ENCODE data around the gene ZNF474. TPM values are rescaled to one million over a fixed set of nuclear protein-coding genes. Genes with fewer than 3 reads are reported as not detected.

Gene ZNF474
- total RNA-seq, 4 donors from 2014 or later, result 0.16 TPM; not detected in 3

GRCh38 chr5:122163121-122164069 is 34.0 kb downstream of the ZNF474 start:
- H3K4me1 ChIP-seq, result no peaks in the 10 kb centered on the region
- no peaks in the 10 kb centered on the region for H3K27me3 ChIP-seq
- in situ Hi-C loops (cut with MboI; ENCODE audit: low sequenced_read_pairs in 4 of 4), result no loop called here
- H3K36me3 ChIP-seq, result no peaks in the 10 kb centered on the region
- intact Hi-C loops (cut with DNase I; ENCODE audit: low total_unique reads), result no loop called here
- H3K4me3 ChIP-seq, result no peak overlapping the region
- TF ChIP-seq CTCF (IDR thresholded peaks at IDR 0.05 in 4 of 5, conservative IDR thresholded peaks at IDR 0.05 in 1 of 5), result no peak
- no peak for TF ChIP-seq POLR2A (IDR thresholded peaks at IDR 0.05)
- no peak overlapping the region for H3K27ac ChIP-seq
- peak; percentile 68 to 75 for ATAC-seq
- peak in 1 of 2 donors; percentile 48 for DNase-seq
- no peaks in the 10 kb centered on the region for H3K9me3 ChIP-seq

GRCh38 chr5:122164070-122164435 is 34.7 kb downstream of the ZNF474 start:
- H3K36me3 ChIP-seq, result no peaks in the 10 kb centered on the region
- intact Hi-C loops (cut with DNase I; ENCODE audit: low total_unique reads) (no loop called here), in situ Hi-C loops (cut with MboI; ENCODE audit: low sequenced_read_pairs in 4 of 4) (no loop called here)
- H3K27me3 ChIP-seq, result no peaks in the 10 kb centered on the region
- ATAC-seq (no peak), DNase-seq (no peak)
- no peaks in the 10 kb centered on the region for H3K4me1 ChIP-seq
- no peak overlapping the region for H3K4me3 ChIP-seq
- no peak for TF ChIP-seq CTCF (IDR thresholded peaks at IDR 0.05 in 4 of 5, conservative IDR thresholded peaks at IDR 0.05 in 1 of 5)
- no peak for TF ChIP-seq POLR2A (IDR thresholded peaks at IDR 0.05)
- no peak overlapping the region for H3K27ac ChIP-seq
- H3K9me3 ChIP-seq, result no peaks in the 10 kb centered on the region

- Histone ChIP-seq H3K27ac (no peak overlapping the region), H3K36me3 (no peaks in the 10 kb centered on the region), H3K27me3 (no peaks in the 10 kb centered on the region), H3K4me1 (no peaks in the 10 kb centered on the region), H3K9me3 (no peaks in the 10 kb centered on the region), H3K4me3 (no peak overlapping the region)
- ATAC-seq (no peak), DNase-seq (no peak)
- intact Hi-C loops (cut with DNase I; ENCODE audit: low total_unique reads), result no loop called here
- TF ChIP-seq POLR2A (IDR thresholded peaks at IDR 0.05) (no peak), CTCF (IDR thresholded peaks at IDR 0.05 in 4 of 5, conservative IDR thresholded peaks at IDR 0.05 in 1 of 5) (no peak)
- in situ Hi-C loops (cut with MboI; ENCODE audit: low sequenced_read_pairs in 4 of 4), result no loop called here
Measured at GRCh38 chr5:122164831-122165558, 35.6 kb downstream of the ZNF474 start.

- in situ Hi-C loops (cut with MboI; ENCODE audit: low sequenced_read_pairs in 4 of 4) (no loop called here), intact Hi-C loops (cut with DNase I; ENCODE audit: low total_unique reads) (no loop called here)
- ATAC-seq (no peak), DNase-seq (no peak)
- Histone ChIP-seq H3K4me1 (no peaks in the 10 kb centered on the region), H3K27ac (no peak overlapping the region), H3K4me3 (no peak overlapping the region), H3K36me3 (no peaks in the 10 kb centered on the region), H3K27me3 (no peaks in the 10 kb centered on the region), H3K9me3 (no peaks in the 10 kb centered on the region)
- no peak for TF ChIP-seq CTCF (IDR thresholded peaks at IDR 0.05 in 4 of 5, conservative IDR thresholded peaks at IDR 0.05 in 1 of 5)
Measured at GRCh38 chr5:122165559-122166078, 36.3 kb downstream of the ZNF474 start.
